WTC11 (cell line): Measurements from ENCODE around the gene IGSF9B.

Source experiments
- ARID4B ChIP-seq: sonication (generic); formaldehyde crosslinking; IDR thresholded peaks from 2 replicates; pipeline ENCODE4 v1.8.0; 2023; ENCODE audit warnings: missing genetic modification reagents, mild to moderate bottlenecking, borderline replicate concordance
- ATF1 ChIP-seq: sonication (generic); formaldehyde crosslinking; IDR thresholded peaks from 2 replicates; pipeline ENCODE4 v1.8.1; 2023; ENCODE audit warnings: mild to moderate bottlenecking, moderate library complexity, missing genetic modification reagents
- CREM ChIP-seq: sonication (generic); formaldehyde crosslinking; IDR thresholded peaks from 2 replicates; pipeline ENCODE4 v1.8.1; 2022; ENCODE audit warnings: mild to moderate bottlenecking, missing genetic modification reagents, moderate library complexity
- CTCF ChIP-seq: fragments of 200-600 bp; IDR thresholded peaks from 2 replicates; pipeline ENCODE4 v1.8.0; 2022; ENCODE audit warnings: antibody characterized with exemption
- E2F4 ChIP-seq: sonication (generic); formaldehyde crosslinking; IDR thresholded peaks from 2 replicates; pipeline ENCODE4 v1.8.1; 2022; ENCODE audit warnings: low read depth, mild to moderate bottlenecking, moderate library complexity, missing genetic modification reagents, borderline replicate concordance
- ELF4 ChIP-seq: sonication (generic); formaldehyde crosslinking; IDR thresholded peaks from 2 replicates; pipeline ENCODE4 v1.8.1; 2022; ENCODE audit warnings: low read depth, mild to moderate bottlenecking, moderate library complexity, missing genetic modification reagents
- IRF2 ChIP-seq: sonication (generic); formaldehyde crosslinking; IDR thresholded peaks from 2 replicates; pipeline ENCODE4 v1.8.0; 2022; ENCODE audit warnings: low read depth, missing genetic modification reagents, borderline replicate concordance
- MAX ChIP-seq: sonication (generic); formaldehyde crosslinking; IDR thresholded peaks from 2 replicates; pipeline ENCODE4 v1.8.0; 2022; ENCODE audit warnings: mild to moderate bottlenecking, missing genetic modification reagents
- NR1H2 ChIP-seq: sonication (generic); formaldehyde crosslinking; IDR thresholded peaks from 2 replicates; pipeline ENCODE4 v1.9.0; 2021; ENCODE audit warnings: mild to moderate bottlenecking, moderate library complexity, missing genetic modification reagents
- ZBTB43 ChIP-seq: sonication (generic); formaldehyde crosslinking; IDR thresholded peaks from 2 replicates; pipeline ENCODE4 v1.8.1; 2023; ENCODE audit warnings: mild to moderate bottlenecking, missing genetic modification reagents
- ZNF121 ChIP-seq: sonication (generic); formaldehyde crosslinking; IDR thresholded peaks from 2 replicates; pipeline ENCODE4 v1.8.0; 2023; ENCODE audit warnings: missing genetic modification reagents

DNA sequence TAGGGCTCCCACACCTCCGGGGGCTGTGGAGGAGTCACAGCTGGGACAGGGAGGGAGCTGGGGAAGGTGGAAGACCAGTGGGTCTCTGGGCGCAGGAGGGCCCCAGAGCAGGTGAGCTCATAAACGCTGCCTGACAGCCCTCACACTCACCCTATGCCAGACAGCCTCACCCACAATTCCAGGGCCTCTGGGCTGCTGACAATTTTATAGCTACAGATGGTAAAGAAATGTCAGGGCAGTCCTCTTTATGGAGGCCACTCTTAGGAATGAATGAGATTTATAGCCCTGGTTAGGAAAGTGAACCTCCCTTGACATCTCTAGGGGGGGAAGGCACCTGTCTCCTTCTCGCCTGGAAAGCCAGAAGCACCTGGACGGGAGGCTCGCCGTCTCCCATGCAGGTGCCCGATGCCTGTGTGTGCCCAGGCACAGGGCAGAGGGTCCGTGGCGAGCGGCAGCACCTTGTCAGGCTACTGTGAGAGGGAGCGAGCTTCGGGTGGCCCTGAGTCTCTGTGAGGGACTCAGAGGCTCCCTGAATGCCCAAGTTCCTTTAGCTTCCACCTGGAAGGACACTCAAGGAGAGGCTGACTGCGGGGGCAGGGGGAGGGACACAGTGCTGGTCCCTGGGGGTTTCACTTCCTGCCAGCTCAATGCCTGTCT lies 39.9 kb downstream of the IGSF9B start:
- no peak for TF ChIP-seq ELF4 (CRISPR knock-in tag)
- no peak for TF ChIP-seq IRF2
- no peak for TF ChIP-seq CTCF
- TF ChIP-seq ZBTB43 (CRISPR knock-in tag): no peak
- no peak for TF ChIP-seq MAX (CRISPR knock-in tag)
- TF ChIP-seq CREM (CRISPR knock-in tag): no peak
- TF ChIP-seq ARID4B (CRISPR knock-in tag): no peak
- no peak for TF ChIP-seq E2F4 (CRISPR knock-in tag)
- no peak for TF ChIP-seq ZNF121 (CRISPR knock-in tag)
- TF ChIP-seq NR1H2: no peak
- no peak for TF ChIP-seq ATF1 (CRISPR knock-in tag)
